ENCODE results near the gene CCDC85B. TPM values are rescaled to one million over a fixed set of nuclear protein-coding genes. Genes with fewer than 3 reads are reported as not detected.
"Not testable (repeated sequence)": the region's sequence is repeated elsewhere in the genome, so short reads cannot be mapped to it uniquely, and the experiment has no call there.

CCDC85B gene
- polyA plus RNA-seq, 3 donors from 2014 or later, result 62.9 to 159 (median 142) TPM

DNA sequence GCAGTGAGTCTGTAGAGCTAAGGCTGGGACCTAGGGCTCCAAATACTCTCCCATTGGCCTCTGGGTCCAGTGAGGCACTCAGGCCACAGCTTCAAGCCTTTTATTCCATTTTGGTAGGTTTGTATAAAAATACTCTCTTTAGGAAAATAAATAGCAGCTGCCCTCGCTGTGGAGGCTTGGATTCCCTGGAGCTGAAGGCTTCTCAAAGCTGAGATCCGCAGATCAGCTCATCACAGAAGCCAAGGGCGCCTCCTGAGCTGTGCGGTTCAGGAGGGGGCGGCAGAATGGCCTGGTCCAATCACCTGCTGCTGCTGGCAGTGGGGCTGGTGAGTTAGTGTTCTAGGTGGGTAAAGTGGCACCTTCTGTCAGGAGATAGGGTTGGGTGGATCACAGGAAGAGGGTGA, 1.7 kb downstream of the CCDC85B start:
- Mint-ChIP-seq H3K4me3 (peak overlapping the region; percentile 82 to 87 (median 84)), H3K4me1 (peaks cover 70 to 76% of the 10 kb centered on the region in 2 donors), H3K27ac (peak overlapping the region; percentile 62 to 95 (median 93)), H3K27me3 (ENCODE audit: low read depth in 3 of 3) (peaks cover 7 to 21% (median 10%) of the 10 kb centered on the region in 3 donors)
- H3K9me3 Mint-ChIP-seq, H3K36me3 Mint-ChIP-seq, DNase-seq: not testable (repeated sequence)

DNA sequence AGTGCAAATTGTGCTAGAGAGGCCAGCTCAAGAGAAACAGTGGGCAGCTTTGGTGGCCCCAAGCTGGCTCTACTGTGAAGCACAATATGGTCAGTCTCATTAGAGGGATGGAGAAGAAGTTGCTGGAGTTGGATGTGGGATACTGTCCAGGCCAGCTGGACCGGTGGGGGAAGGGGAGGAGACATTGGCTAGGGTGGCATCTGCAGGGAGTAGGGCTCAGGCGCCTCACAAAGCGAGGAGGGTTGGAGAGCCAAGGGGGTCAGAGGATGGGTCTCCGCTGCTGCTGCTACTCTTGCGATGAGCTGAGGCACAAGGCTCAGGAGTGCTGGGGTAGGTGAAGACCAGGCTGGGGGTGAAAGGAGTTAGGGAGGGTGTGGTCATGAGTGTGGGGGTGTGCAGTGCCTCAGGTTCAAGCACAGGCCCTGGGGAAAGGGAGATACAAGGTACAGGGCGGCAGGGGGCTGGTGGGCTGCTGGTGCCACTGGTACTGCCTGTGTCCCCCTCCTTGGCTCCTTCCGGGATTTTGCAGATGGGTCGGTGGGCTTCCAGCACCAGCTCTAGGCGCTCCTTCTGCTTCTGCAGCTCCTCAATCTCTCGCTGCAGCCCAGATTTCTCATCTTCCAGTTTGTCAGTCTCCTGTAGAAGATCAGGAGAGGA, 2.3 kb downstream of the CCDC85B start:
- Mint-ChIP-seq H3K4me3 (peak overlapping the region; percentile 82 to 87 (median 84)), H3K9me3 (no peaks in the 10 kb centered on the region), H3K27me3 (ENCODE audit: low read depth in 3 of 3) (peaks cover 10 to 25% (median 13%) of the 10 kb centered on the region in 3 donors), H3K36me3 (no peaks in the 10 kb centered on the region), H3K4me1 (peaks cover 66 to 70% of the 10 kb centered on the region in 2 donors), H3K27ac (peak overlapping the region; percentile 88 to 95 (median 93))
- DNase-seq, result no peak

DNA sequence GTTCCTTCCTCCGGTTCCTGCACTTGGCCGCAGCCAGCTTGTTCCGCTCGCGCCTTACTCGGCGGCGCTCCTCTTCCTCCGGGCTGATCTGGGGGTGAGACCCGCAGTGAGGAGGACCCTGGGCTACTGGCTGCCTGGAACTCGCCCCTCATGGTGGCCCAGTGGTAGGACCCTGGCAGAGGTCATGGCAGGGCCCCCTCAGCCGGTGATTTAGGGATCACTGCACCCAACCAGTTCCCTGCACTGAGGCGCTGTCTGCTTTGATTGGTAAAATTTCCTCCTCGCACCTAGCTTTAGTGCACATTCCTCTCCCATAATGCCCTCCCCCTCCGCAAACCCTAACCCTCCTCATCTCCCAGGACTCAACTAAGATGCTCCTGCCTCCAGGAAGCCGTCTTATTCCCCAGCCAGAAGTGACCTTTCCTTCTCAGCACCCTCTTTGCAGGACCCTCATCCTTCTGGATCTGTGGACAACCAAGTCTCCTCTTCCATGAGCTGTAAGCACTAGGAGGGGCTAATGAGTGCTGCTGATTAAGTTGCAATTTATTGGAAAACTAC, 3.6 kb downstream of the CCDC85B start:
- peaks cover 2 to 16% (median 7%) of the 10 kb centered on the region in 3 donors for H3K27me3 Mint-ChIP-seq (ENCODE audit: low read depth in 3 of 3)
- peak; percentile 54 to 55 (median 55) for DNase-seq
- peak overlapping the region; percentile 88 to 95 (median 93) for H3K27ac Mint-ChIP-seq
- H3K36me3 Mint-ChIP-seq, result no peaks in the 10 kb centered on the region
- peaks cover 57 to 64% of the 10 kb centered on the region in 2 donors for H3K4me1 Mint-ChIP-seq
- no peaks in the 10 kb centered on the region for H3K9me3 Mint-ChIP-seq
- H3K4me3 Mint-ChIP-seq, result peak overlapping the region; percentile 82 to 87 (median 84)

DNA sequence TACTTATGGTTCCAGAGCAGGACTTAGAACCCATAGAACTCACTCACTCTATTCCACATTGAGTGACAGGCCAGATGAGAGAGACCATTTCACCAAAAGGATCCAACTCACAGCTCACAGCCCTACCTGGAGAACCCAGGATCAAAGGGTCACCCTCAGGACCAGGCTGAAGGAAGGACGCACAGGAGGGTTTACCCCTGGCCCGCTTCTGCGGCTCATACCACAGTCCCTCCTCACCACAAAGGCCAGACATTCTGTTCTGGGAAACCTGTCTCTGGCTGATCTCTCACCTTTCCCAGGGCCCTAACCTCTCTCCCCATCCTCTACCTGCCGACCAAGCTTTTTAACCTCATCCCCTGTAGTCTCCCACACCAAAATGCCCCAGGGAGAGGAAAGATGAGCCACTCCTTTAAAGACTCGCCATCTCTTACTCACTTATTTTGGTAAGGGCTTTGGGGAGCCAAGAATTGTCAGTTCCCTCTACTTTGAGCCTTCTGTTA, 5.1 kb downstream of the CCDC85B start:
- Mint-ChIP-seq H3K27me3 (ENCODE audit: low read depth in 3 of 3) (peaks cover 2 to 9% (median 3%) of the 10 kb centered on the region in 3 donors), H3K9me3 (no peaks in the 10 kb centered on the region), H3K27ac (peak overlapping the region; percentile 46 to 70 (median 63)), H3K36me3 (no peaks in the 10 kb centered on the region), H3K4me1 (peaks cover 45 to 51% of the 10 kb centered on the region in 2 donors), H3K4me3 (peak overlapping the region; percentile 17 to 50 (median 30))
- DNase-seq, result no peak

DNA sequence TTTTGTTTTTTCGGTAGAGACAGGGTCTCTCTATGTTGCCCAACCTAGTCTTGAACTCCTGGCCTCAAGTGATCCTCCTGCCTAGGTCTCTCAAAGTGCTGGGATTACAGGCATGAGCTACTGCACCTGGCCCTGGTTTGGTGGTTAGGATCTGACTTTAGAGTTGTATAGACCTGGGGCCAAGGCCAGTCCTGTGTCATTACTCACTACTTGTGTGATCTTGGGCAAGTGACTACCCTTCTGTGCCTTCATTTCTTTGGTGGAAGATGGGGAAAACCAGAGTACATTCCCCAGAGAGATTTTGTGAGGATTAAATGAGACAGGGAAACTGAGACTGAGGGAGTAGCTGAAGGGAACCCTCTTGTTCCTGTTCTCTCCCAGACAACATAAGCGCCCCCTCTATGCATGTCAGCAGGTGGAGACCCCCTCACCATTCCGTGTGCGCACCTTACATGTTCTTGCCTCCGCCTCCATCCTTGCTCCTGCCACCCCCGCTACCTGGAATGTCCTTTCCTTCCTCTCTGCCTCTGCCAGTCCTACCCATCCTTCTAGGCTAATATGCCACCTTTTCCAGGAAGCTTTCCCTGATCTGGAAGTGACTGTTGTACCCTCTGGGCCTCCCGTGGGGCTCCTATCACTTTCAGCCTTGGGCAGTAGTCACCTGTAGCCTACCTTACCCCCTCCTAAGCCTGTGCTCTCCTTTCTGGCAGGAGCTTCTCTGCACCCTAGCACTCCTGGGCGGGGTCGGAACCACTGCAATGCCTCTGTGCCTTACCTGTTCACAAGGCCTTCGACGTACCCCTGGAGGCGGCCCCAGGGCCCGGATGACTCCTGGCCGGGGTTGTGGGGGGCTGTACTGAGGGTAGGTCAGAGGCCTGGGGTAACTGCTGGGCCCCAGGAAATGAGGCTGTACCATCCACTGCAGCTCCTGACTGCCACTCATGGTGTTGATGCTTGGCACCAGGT, 5.8 kb downstream of the CCDC85B start:
- peaks cover 53 to 59% of the 10 kb centered on the region in 2 donors for H3K4me1 Mint-ChIP-seq
- H3K4me3 Mint-ChIP-seq, result peak overlapping the region in 2 of 5 donors; percentile 9 to 18
- no peak for DNase-seq
- peak overlapping the region in 5 of 6 donors; percentile 34 to 80 (median 65) for H3K27ac Mint-ChIP-seq
- H3K27me3 Mint-ChIP-seq (ENCODE audit: low read depth in 3 of 3), result peaks cover 2 to 14% (median 3%) of the 10 kb centered on the region in 3 donors
- no peaks in the 10 kb centered on the region for H3K36me3 Mint-ChIP-seq
- H3K9me3 Mint-ChIP-seq, result no peaks in the 10 kb centered on the region

DNA sequence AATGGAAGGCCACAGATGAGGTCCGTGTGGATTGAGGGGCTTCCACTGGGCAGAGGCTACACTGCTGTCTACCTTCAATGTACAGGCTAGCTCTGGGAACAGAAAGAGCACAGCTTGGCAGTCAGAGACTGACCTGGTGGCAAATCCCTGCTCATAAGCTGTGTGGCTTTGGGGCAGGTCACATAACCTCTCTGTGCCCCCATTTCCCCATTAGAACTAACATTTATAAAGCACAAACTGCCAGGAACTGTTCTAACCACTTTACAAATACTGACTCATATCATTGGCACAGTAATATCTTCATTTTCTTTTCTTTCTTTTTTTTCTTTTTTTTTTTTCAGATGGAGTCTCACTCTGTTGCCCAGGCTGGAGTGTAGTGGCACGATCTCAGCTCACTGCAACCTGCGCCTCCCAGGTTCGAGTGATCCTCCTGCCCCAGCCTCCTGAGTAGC, 6.6 kb downstream of the CCDC85B start:
- H3K9me3 Mint-ChIP-seq, result no peaks in the 10 kb centered on the region
- no peaks in the 10 kb centered on the region for H3K36me3 Mint-ChIP-seq
- peaks cover 54 to 60% of the 10 kb centered on the region in 2 donors for H3K4me1 Mint-ChIP-seq
- H3K27me3 Mint-ChIP-seq (ENCODE audit: low read depth in 3 of 3), result peaks cover 3 to 17% (median 3%) of the 10 kb centered on the region in 3 donors
- peak overlapping the region in 1 of 5 donors; percentile 15 for H3K4me3 Mint-ChIP-seq
- no peak overlapping the region for H3K27ac Mint-ChIP-seq
- DNase-seq, result no peak

DNA sequence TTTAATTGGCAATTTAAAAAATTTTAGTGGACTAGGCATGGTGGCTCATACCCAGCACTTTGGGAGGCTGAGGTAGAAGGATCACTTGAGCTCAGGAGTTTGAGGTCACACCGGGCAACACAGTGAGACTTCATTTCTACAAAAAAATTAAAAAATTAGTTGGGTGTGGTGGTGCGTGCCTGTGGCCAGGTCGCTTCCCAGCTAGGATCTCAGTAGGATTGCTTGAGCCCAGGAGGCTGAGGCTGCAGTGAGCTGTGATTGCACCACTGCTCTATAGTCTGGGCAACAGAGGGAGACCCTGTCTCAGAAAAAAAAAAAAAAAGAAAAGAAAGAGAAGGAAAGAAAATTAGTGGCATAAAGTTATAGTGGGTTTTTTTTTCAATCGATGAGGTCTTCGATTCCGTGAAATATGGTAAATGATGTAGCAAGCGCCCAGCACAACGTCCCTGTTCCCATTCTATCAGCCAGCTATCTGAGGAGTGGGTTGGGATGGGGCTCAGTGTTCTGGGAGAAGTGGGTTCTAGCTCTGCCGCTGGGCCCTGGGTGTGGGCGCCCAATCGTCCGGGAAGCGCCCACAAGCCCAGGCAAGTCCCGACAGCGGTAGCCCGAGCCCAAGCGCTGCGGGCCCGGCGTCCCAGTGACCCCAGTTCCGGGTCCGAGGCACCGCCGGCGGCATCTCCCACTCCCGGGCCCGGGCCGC, 8.3 kb downstream of the CCDC85B start:
- DNase-seq, result no peak
- H3K27ac Mint-ChIP-seq, result peak overlapping the region in 4 of 6 donors; percentile 30 to 87 (median 81)
- peaks cover 7 to 29% (median 7%) of the 10 kb centered on the region in 3 donors for H3K27me3 Mint-ChIP-seq (ENCODE audit: low read depth in 3 of 3)
- H3K4me1 Mint-ChIP-seq, result peaks cover 41 to 47% of the 10 kb centered on the region in 2 donors
- H3K9me3 Mint-ChIP-seq, result no peaks in the 10 kb centered on the region
- no peaks in the 10 kb centered on the region for H3K36me3 Mint-ChIP-seq
- peak overlapping the region; percentile 56 to 80 (median 75) for H3K4me3 Mint-ChIP-seq

DNA sequence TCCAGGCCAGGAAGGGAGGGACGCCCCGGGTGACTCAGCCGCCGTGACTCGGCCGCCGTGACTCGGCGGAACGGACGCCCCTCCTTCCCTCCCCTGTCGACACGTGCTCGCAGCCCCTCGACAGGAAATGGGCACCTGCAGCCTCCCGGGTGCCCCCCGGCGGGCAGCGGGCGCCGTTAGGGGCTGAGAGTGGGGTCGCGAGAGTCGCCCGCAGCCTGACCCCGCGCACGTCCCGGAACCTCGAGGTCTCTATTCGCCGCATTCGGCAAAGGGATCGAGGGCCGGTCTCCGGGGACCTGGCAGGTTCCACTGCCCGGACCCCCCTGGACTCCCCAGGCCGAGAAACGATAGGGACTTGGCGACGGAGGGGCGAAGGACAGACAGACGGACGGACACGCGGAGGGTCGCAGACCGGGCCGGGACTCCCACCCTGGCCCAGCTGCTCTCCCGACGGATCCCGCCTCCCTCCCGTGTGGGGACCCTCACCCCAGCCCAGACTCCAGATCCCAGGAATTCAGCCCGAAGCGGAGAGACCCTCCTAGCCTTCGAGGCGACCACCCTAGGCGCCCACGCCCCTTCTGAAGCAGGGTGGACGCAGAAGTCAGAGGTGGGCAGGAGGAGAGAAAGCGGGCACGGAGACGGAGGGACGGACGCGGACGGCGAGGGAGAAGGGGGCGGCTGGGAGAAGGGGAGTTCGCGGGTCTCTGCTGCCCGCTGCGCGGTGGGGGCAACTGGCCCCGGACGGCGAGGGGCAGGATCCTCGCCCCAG, 9.1 kb downstream of the CCDC85B start:
- peak; percentile 47 to 57 (median 52) for DNase-seq
- Mint-ChIP-seq H3K4me1 (peaks cover 34 to 40% of the 10 kb centered on the region in 2 donors), H3K9me3 (no peaks in the 10 kb centered on the region), H3K4me3 (peak overlapping the region; percentile 58 to 76 (median 64)), H3K27me3 (ENCODE audit: low read depth in 3 of 3) (peaks cover 7 to 29% (median 11%) of the 10 kb centered on the region in 3 donors), H3K27ac (peak overlapping the region in 1 of 6 donors; percentile 17), H3K36me3 (no peaks in the 10 kb centered on the region)

DNA sequence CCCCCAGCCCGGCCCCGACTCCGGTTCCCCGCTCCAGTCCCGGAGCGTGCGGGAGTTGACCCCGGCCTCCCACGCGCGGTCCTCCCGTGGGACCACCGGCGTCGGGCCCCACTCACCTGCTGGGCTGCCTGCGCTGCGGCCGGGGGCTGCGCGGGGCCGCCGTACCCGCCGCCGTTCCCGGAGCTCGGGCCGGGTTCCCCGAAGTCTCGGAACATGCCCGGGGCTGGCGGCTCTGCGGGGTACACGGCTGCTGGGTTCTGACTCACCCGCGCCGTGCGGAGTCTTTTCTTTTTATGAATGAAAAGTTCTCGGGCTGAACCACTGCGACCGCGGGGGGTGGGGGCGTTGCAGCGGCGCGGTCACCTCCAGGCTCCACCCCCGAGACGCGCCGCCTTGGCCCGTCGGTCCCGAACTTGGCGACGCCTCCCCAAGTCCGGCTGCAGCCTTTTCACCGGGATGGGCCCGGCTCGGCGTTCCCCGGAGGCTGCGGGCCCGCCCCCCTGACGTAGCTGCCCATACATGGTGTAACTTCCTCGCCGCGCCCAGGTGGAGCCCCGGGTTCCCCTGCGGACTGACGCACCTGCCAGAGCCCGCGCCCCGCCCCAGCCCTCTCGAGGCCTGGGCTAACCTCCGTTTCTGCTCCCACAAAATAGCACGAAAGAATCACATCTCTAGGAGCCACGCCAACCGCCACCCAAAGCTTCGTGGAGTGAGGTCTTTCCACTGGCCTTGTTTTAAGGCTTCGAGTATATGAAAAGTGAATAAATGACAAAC, 9.8 kb downstream of the CCDC85B start, which contains the start of gene FOSL1:
Gene FOSL1, minus strand, starts transcription at position 264 of the 774 bp plus-strand sequence. Its CDS starts 49 bp downstream, at position 215.
- Mint-ChIP-seq H3K4me1 (peaks cover 32 to 37% of the 10 kb centered on the region in 2 donors), H3K27ac (peak within 1 kb of the TSS; percentile 84 to 97 (median 92)), H3K4me3 (peak within 1 kb of the TSS; percentile 64 to 79 (median 67)), H3K36me3 (no peaks in the 10 kb centered on the region), H3K27me3 (ENCODE audit: low read depth in 3 of 3) (peaks cover 7 to 29% (median 11%) of the 10 kb centered on the region in 3 donors), H3K9me3 (no peaks in the 10 kb centered on the region)
- DNase-seq, result peak; percentile 85 to 87 (median 87)

DNA sequence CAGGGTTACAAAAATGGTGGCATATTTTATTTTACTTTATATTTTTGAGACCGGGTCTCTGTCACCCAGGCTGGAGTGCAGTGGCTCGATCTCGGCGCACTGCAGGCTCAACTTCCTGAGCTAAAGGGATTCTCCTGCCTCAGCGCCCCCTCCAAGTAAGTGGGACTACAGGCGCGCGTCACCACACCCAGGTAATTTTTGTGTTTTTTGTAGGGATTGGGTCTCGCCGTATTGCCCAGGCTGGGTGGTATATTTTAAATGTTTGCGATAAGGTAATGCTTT, 10.4 kb downstream of the CCDC85B start:
- peaks cover 30 to 33% of the 10 kb centered on the region in 2 donors for H3K4me1 Mint-ChIP-seq
- H3K9me3 Mint-ChIP-seq, result no peaks in the 10 kb centered on the region
- H3K27ac Mint-ChIP-seq, result peak overlapping the region; percentile 84 to 97 (median 92)
- H3K36me3 Mint-ChIP-seq, result no peaks in the 10 kb centered on the region
- H3K27me3 Mint-ChIP-seq (ENCODE audit: low read depth in 3 of 3), result peaks cover 7 to 28% (median 11%) of the 10 kb centered on the region in 3 donors
- DNase-seq, result no peak
- H3K4me3 Mint-ChIP-seq, result peak overlapping the region; percentile 64 to 79 (median 67)

DNA sequence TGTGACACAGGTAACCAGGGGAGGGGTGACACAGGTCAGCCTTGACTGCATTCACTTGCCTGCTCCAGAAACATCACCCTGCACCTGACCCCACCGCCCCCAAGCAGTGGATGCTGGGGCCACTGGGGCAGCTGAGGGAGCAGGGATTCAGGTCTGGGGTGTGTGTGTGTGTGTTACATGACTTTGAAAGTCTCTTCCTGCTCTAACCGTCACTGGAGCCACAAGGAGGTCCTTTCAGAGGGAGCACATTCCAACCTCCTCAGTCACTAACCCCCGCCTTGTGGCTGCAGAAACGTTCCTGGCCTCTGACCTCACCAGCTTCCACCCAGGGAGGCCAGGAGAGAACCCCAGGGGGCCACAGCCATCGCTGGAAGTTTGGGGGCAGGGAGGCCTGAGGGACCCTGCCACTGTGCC, 12.6 kb downstream of the CCDC85B start:
- H3K4me3 Mint-ChIP-seq, result no peak overlapping the region
- peaks cover 24 to 28% of the 10 kb centered on the region in 2 donors for H3K4me1 Mint-ChIP-seq
- peak overlapping the region in 4 of 6 donors; percentile 55 to 97 (median 90) for H3K27ac Mint-ChIP-seq
- peaks cover 5 to 23% (median 8%) of the 10 kb centered on the region in 3 donors for H3K27me3 Mint-ChIP-seq (ENCODE audit: low read depth in 3 of 3)
- H3K9me3 Mint-ChIP-seq, result no peaks in the 10 kb centered on the region
- no peaks in the 10 kb centered on the region for H3K36me3 Mint-ChIP-seq
- no peak for DNase-seq

All from immature natural killer cell (primary cell).